Measurements from ENCODE around the gene OR52B2.

The OR52B2 gene

DNA sequence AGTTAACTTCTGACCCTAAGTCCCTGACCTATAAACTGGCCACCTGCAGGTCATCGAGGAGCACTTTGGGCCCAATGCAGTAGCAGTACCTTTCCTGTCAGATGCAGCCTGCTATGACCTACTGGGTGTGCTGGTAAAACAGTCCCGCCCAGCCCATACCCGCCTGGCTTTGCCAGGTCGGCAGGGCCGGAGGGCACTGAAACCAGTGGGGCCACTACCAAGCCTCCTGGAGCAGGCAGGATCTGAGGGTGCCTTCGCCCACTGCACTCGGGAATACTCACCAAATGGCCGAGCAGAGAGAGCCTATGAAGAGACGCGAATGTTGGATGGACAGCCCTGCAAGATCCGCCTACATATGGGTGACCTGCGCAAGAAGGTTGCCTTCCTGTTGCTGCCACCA lies 39.7 kb upstream of the OR52B2 start:
- Histone ChIP-seq H4K20me1 (ENCODE audit: insufficient read depth, low read length, poor library complexity, severe bottlenecking) (no peaks in the 10 kb centered on the region), H3K4me2 (ENCODE audit: low read depth, low read length, poor library complexity, severe bottlenecking) (no peak overlapping the region), H3K4me1 (ENCODE audit: insufficient read depth, low read length, poor library complexity, severe bottlenecking) (no peaks in the 10 kb centered on the region), H3K9me2 (replicated peaks; ENCODE audit: low read depth, low read length) (no peaks in the 10 kb centered on the region), H3K79me2 (ENCODE audit: insufficient read depth, low read length) (no peaks in the 10 kb centered on the region), H3K27me3 (ENCODE audit: insufficient read depth, low read length, poor library complexity, severe bottlenecking) (no peaks in the 10 kb centered on the region), H3K4me3 (ENCODE audit: low read length, poor library complexity, severe bottlenecking) (no peak overlapping the region), H3K36me3 (ENCODE audit: insufficient read depth, low read length) (peaks cover 27% of the 10 kb centered on the region; the same call in 1 of the 2 replicates), H3F3A (ENCODE audit: low read depth) (no peaks in the 10 kb centered on the region), H3K9me3 (ENCODE audit: insufficient read depth, low read depth, low read length) (no peaks in the 10 kb centered on the region), H2AFZ (ENCODE audit: low read length) (no peak overlapping the region), H3K9ac (ENCODE audit: low read depth, low read length, poor library complexity, severe bottlenecking) (no peak overlapping the region)
- TF ChIP-seq, protein P1, sequence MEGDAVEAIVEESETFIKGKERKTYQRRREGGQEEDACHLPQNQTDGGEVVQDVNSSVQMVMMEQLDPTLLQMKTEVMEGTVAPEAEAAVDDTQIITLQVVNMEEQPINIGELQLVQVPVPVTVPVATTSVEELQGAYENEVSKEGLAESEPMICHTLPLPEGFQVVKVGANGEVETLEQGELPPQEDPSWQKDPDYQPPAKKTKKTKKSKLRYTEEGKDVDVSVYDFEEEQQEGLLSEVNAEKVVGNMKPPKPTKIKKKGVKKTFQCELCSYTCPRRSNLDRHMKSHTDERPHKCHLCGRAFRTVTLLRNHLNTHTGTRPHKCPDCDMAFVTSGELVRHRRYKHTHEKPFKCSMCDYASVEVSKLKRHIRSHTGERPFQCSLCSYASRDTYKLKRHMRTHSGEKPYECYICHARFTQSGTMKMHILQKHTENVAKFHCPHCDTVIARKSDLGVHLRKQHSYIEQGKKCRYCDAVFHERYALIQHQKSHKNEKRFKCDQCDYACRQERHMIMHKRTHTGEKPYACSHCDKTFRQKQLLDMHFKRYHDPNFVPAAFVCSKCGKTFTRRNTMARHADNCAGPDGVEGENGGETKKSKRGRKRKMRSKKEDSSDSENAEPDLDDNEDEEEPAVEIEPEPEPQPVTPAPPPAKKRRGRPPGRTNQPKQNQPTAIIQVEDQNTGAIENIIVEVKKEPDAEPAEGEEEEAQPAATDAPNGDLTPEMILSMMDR (conservative IDR thresholded peaks at IDR 0.05; ENCODE audit: low read length): no peak
- no peak for TF ChIP-seq EZH2phosphoT487 (IDR thresholded peaks at IDR 0.05; ENCODE audit: borderline replicate concordance)

DNA sequence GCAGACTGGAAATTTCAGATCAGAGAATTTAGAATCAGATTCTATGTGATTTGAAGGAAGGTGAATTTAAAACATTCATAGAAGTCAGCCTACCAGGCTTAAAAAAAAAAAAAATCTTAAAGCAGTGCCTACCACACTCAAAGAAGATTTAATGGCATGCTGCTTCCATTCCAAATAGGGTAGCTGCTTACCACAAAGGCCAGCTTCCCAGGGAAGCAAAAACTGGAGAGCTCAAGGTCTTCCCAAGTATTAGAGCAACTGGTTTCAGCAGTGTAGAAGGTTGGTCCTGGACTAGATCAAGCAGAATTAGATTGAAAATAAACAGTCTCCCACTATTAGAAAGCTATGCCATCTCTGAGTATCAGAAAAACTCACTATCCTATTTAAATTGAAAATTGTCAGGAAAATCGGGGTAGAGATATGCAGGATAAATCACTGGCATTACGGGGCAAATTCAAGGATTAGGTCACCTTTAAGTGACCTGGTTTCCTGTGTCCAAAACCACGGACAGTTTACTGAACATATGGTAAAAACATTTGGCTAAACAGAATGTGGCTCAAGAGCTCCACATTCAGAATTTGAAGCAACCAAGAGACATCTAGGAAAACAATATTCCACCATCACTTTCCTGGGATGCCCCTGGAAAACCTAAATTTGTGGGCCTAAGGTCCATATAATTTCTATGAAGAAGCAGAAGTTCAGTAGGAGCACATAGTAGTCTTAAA lies 36.5 kb upstream of the OR52B2 start:
- H3K4me2 ChIP-seq (ENCODE audit: low read depth, low read length, poor library complexity, severe bottlenecking): no peak overlapping the region
- no peak for TF ChIP-seq EZH2phosphoT487 (IDR thresholded peaks at IDR 0.05; ENCODE audit: borderline replicate concordance)
- TF ChIP-seq, protein P1 (conservative IDR thresholded peaks at IDR 0.05; ENCODE audit: low read length): no peak
- H3K4me1 ChIP-seq (ENCODE audit: insufficient read depth, low read length, poor library complexity, severe bottlenecking): peaks cover 5% of the 10 kb centered on the region
- H3K9ac ChIP-seq (ENCODE audit: low read depth, low read length, poor library complexity, severe bottlenecking): no peak overlapping the region
- H3K36me3 ChIP-seq (ENCODE audit: insufficient read depth, low read length): peaks cover 7% of the 10 kb centered on the region; the same call in 1 of the 2 replicates
- no peaks in the 10 kb centered on the region for H3K27me3 ChIP-seq (ENCODE audit: insufficient read depth, low read length, poor library complexity, severe bottlenecking)
- no peak overlapping the region for H2AFZ ChIP-seq (ENCODE audit: low read length)
- no peaks in the 10 kb centered on the region for H3K9me2 ChIP-seq (replicated peaks; ENCODE audit: low read depth, low read length)
- no peaks in the 10 kb centered on the region for H4K20me1 ChIP-seq (ENCODE audit: insufficient read depth, low read length, poor library complexity, severe bottlenecking)
- no peaks in the 10 kb centered on the region for H3K9me3 ChIP-seq (ENCODE audit: insufficient read depth, low read depth, low read length)
- H3K4me3 ChIP-seq (ENCODE audit: low read length, poor library complexity, severe bottlenecking): no peak overlapping the region
- no peaks in the 10 kb centered on the region for H3F3A ChIP-seq (ENCODE audit: low read depth)
- no peaks in the 10 kb centered on the region for H3K79me2 ChIP-seq (ENCODE audit: insufficient read depth, low read length)

DNA sequence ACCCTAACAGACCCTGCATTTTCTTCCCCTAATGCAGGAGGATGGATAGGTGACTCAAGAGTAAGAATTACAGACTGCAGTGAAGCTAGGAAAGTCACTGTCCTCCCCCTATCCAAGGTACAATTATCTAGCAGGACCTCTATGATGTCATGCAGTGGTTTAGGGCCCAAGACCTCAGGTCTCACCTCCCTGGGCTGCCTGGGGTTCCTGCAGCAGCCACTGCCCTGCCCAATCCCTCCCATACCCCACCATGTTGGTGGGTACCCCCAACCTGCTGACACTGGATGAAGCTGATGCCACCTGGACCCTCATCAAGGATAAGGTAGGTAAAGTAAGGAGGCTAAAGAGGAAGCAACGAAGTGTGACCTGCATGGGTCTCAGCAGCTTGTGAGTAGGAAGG lies 35.2 kb upstream of the OR52B2 start, which contains the start of gene C11orf42:
TSS of gene C11orf42 (plus strand) at position 192 of the 400 bp plus-strand sequence. CDS start at position 251, 59 bp downstream.
- no peaks in the 10 kb centered on the region for H3K27me3 ChIP-seq (ENCODE audit: insufficient read depth, low read length, poor library complexity, severe bottlenecking)
- H3K9me3 ChIP-seq (ENCODE audit: insufficient read depth, low read depth, low read length): no peaks in the 10 kb centered on the region
- H4K20me1 ChIP-seq (ENCODE audit: insufficient read depth, low read length, poor library complexity, severe bottlenecking): no peaks in the 10 kb centered on the region
- H3K9ac ChIP-seq (ENCODE audit: low read depth, low read length, poor library complexity, severe bottlenecking): no peak within 1 kb of the TSS
- no peak for TF ChIP-seq EZH2phosphoT487 (IDR thresholded peaks at IDR 0.05; ENCODE audit: borderline replicate concordance)
- TF ChIP-seq, protein P1 (conservative IDR thresholded peaks at IDR 0.05; ENCODE audit: low read length): no peak
- no peak within 1 kb of the TSS for H3K4me2 ChIP-seq (ENCODE audit: low read depth, low read length, poor library complexity, severe bottlenecking)
- H2AFZ ChIP-seq (ENCODE audit: low read length): no peak within 1 kb of the TSS
- H3K36me3 ChIP-seq (ENCODE audit: insufficient read depth, low read length): no peaks in the 10 kb centered on the region; the same call in 1 of the 2 replicates
- no peaks in the 10 kb centered on the region for H3K9me2 ChIP-seq (replicated peaks; ENCODE audit: low read depth, low read length)
- H3K4me3 ChIP-seq (ENCODE audit: low read length, poor library complexity, severe bottlenecking): no peak within 1 kb of the TSS
- H3K4me1 ChIP-seq (ENCODE audit: insufficient read depth, low read length, poor library complexity, severe bottlenecking): peaks cover 5% of the 10 kb centered on the region
- no peaks in the 10 kb centered on the region for H3F3A ChIP-seq (ENCODE audit: low read depth)
- no peaks in the 10 kb centered on the region for H3K79me2 ChIP-seq (ENCODE audit: insufficient read depth, low read length)
